H9 (cell line): ENCODE measurements around the gene BDH1. TPM values are rescaled to one million over a fixed set of nuclear protein-coding genes. Genes with fewer than 3 reads are reported as not detected.

Source experiments
- DNase-seq: peaks from one replicate; pipeline ENCODE4 v3.0.0-alpha.2; 2017
- H2AFZ ChIP-seq: one replicate; pipeline ENCODE4 v1.6.1; 2013; ENCODE audit warnings: mild to moderate bottlenecking, low read length, control low read depth, moderate library complexity
- H2AK5ac ChIP-seq: 2 replicates; pipeline ENCODE4 v1.6.1; 2013; ENCODE audit warnings: low read length, control low read depth, mixed read lengths; ENCODE audit not compliant: insufficient read length
- H2BK120ac ChIP-seq: one replicate; pipeline ENCODE4 v1.6.1; 2013; ENCODE audit warnings: low read depth, mild to moderate bottlenecking, low read length, control low read depth, inconsistent platforms; ENCODE audit not compliant: poor library complexity, severe bottlenecking
- H2BK12ac ChIP-seq: 2 replicates; pipeline ENCODE4 v1.6.1; 2013; ENCODE audit warnings: low read length, control low read depth, mixed read lengths, low read depth; ENCODE audit not compliant: insufficient read length
- H2BK15ac ChIP-seq: 2 replicates; pipeline ENCODE4 v1.6.1; 2013; ENCODE audit warnings: low read depth, low read length, control low read depth
- H2BK20ac ChIP-seq: one replicate; pipeline ENCODE4 v1.6.1; 2013; ENCODE audit warnings: low read depth, mild to moderate bottlenecking, low read length, control low read depth, inconsistent platforms; ENCODE audit not compliant: poor library complexity, severe bottlenecking
- H2BK5ac ChIP-seq: 2 replicates; pipeline ENCODE4 v1.6.1; 2013; ENCODE audit warnings: low read length, control low read depth, mixed read lengths; ENCODE audit not compliant: insufficient read length
- H3K14ac ChIP-seq: 2 replicates; pipeline ENCODE4 v1.6.1; 2013; ENCODE audit warnings: low read length, control low read depth; ENCODE audit not compliant: insufficient read depth
- H3K18ac ChIP-seq: 2 replicates; pipeline ENCODE4 v1.6.1; 2013; ENCODE audit warnings: low read depth, mild to moderate bottlenecking, mixed read lengths, low read length, control low read depth; ENCODE audit not compliant: insufficient read length
- H3K23ac ChIP-seq: 2 replicates; pipeline ENCODE4 v1.6.1; 2013; ENCODE audit warnings: low read length, control low read depth, mixed read lengths, low read depth; ENCODE audit not compliant: insufficient read length
- H3K23me2 ChIP-seq: 2 replicates; pipeline ENCODE4 v1.6.1; 2013; ENCODE audit warnings: low read depth, mild to moderate bottlenecking, mixed read lengths, low read length, control low read depth; ENCODE audit not compliant: insufficient read length, poor library complexity, severe bottlenecking
- H3K27ac ChIP-seq: 2 replicates; pipeline ENCODE4 v1.5.1; 2013; ENCODE audit warnings: low read length, control low read depth, mixed read lengths, low read depth; ENCODE audit not compliant: insufficient read length
- H3K27me3 ChIP-seq: 2 replicates; pipeline ENCODE4 v1.6.1; 2013; ENCODE audit warnings: low read length, control low read depth, inconsistent platforms; ENCODE audit not compliant: insufficient read depth
- H3K4ac ChIP-seq: 2 replicates; pipeline ENCODE4 v1.6.1; 2013; ENCODE audit warnings: low read depth, mild to moderate bottlenecking, control low read depth, inconsistent platforms, low read length, moderate library complexity
- H3K4me1 ChIP-seq: 2 replicates; pipeline ENCODE4 v1.6.1; 2013; ENCODE audit warnings: low read length, control low read depth, inconsistent platforms; ENCODE audit not compliant: insufficient read depth
- H3K4me2 ChIP-seq: 2 replicates; pipeline ENCODE4 v1.6.1; 2013; ENCODE audit warnings: low read length, control low read depth, mixed read lengths; ENCODE audit not compliant: insufficient read length, insufficient read depth
- H3K56ac ChIP-seq: 2 replicates; pipeline ENCODE4 v1.6.1; 2013; ENCODE audit warnings: low read depth, mild to moderate bottlenecking, mixed read lengths, low read length, control low read depth; ENCODE audit not compliant: insufficient read length
- H3K79me1 ChIP-seq: 2 replicates; pipeline ENCODE4 v1.6.1; 2013; ENCODE audit warnings: low read depth, mild to moderate bottlenecking, moderate library complexity, low read length, control low read depth, inconsistent platforms; ENCODE audit not compliant: insufficient read depth, poor library complexity, severe bottlenecking
- H3K79me2 ChIP-seq: 2 replicates; pipeline ENCODE4 v1.6.1; 2013; ENCODE audit warnings: low read length, control low read depth, inconsistent platforms; ENCODE audit not compliant: insufficient read depth
- H3K9ac ChIP-seq: 2 replicates; pipeline ENCODE4 v1.6.1; 2013; ENCODE audit warnings: low read length, control low read depth, mixed read lengths; ENCODE audit not compliant: insufficient read length; ENCODE audit errors: extremely low read depth
- H3K9me3 ChIP-seq: one replicate; pipeline ENCODE4 v1.6.1; 2013; ENCODE audit warnings: low read depth, low read length, inconsistent platforms; ENCODE audit not compliant: control insufficient read depth
- H3T11ph ChIP-seq: one replicate; pipeline ENCODE4 v1.6.1; 2013; ENCODE audit warnings: mild to moderate bottlenecking, low read length, control low read depth, inconsistent platforms
- H4K20me1 ChIP-seq: one replicate; pipeline ENCODE4 v1.6.1; 2013; ENCODE audit not compliant: control insufficient read depth, insufficient read length, insufficient read depth
- H4K5ac ChIP-seq: 2 replicates; pipeline ENCODE4 v1.6.1; 2013; ENCODE audit warnings: low read depth, mild to moderate bottlenecking, mixed read lengths, low read length, control low read depth; ENCODE audit not compliant: insufficient read length
- H4K8ac ChIP-seq: replicated peaks from 2 replicates; pipeline ENCODE4 v1.6.1; 2013; ENCODE audit warnings: low read length, control low read depth, mixed read lengths, low read depth; ENCODE audit not compliant: insufficient read length
- H4K91ac ChIP-seq: 2 replicates; pipeline ENCODE4 v1.6.1; 2013; ENCODE audit warnings: low read depth, mild to moderate bottlenecking, moderate library complexity, mixed read lengths, low read length, control low read depth; ENCODE audit not compliant: insufficient read length
- H3K27ac Mint-ChIP-seq, 3 experiments: 2 replicates in 2 of 3; 3 replicates in 1 of 3; pipeline ENCODE4 v1.8.0; 2020 to 2021; ENCODE audit warnings: mixed read lengths in 3 of 3, mild to moderate bottlenecking in 1 of 3, moderate library complexity in 1 of 3
- H3K27me3 Mint-ChIP-seq: 2 replicates; pipeline ENCODE4 v1.8.0; 2021; ENCODE audit warnings: low read depth, mild to moderate bottlenecking, moderate library complexity, mixed read lengths
- H3K36me3 Mint-ChIP-seq, 3 experiments: 2 replicates in 2 of 3; 3 replicates in 1 of 3; pipeline ENCODE4 v1.8.0; 2020 to 2021; ENCODE audit warnings: low read depth in 3 of 3, mixed read lengths in 3 of 3; ENCODE audit not compliant: insufficient read depth in 1 of 3
- H3K4me1 Mint-ChIP-seq, 2 experiments: 2 replicates each; pipeline ENCODE4 v1.8.0; 2020; ENCODE audit warnings: mixed read lengths in 2 of 2
- H3K4me3 Mint-ChIP-seq, 2 experiments: 2 replicates in 1 of 2; 3 replicates in 1 of 2; pipeline ENCODE4 v1.8.0; 2020 to 2021; ENCODE audit warnings: mild to moderate bottlenecking in 2 of 2, mixed read lengths in 2 of 2, moderate library complexity in 1 of 2
- H3K9me3 Mint-ChIP-seq, 2 experiments: 2 replicates in 1 of 2; 3 replicates in 1 of 2; pipeline ENCODE4 v1.8.0; 2020; ENCODE audit warnings: mild to moderate bottlenecking in 2 of 2, mixed read lengths in 2 of 2, moderate library complexity in 1 of 2
- CTCF ChIP-seq: fragments of 200-600 bp; sonication (generic); conservative IDR thresholded peaks from 3 replicates; pipeline ENCODE4 v1.8.0; 2021; ENCODE audit warnings: antibody characterized with exemption, mild to moderate bottlenecking
- WGBS: extraction: QIAGEN DNeasy Blood & Tissue Kit; methylation state at CpG from one replicate; pipeline ENCODE4 v1.1.7; 2013; ENCODE audit warnings: missing lambda C conversion rate, low lambda C conversion rate, mixed read lengths; ENCODE audit not compliant: insufficient read length; ENCODE audit errors: extremely low coverage; 5-methylcytosine and 5-hydroxymethylcytosine counted together
- total RNA-seq: library from RNA; stranded (reverse); gene quantifications from 2 replicates; pipeline ENCODE4 v1.2.1, GENCODE V29; 2021

Gene BDH1
- total RNA-seq, 1 experiment from 2014 or later = 23.8 TPM

GRCh38 chr3:197552198-197552597 lies 3.6 kb downstream of the BDH1 start:
- H2BK20ac ChIP-seq = no peak overlapping the region
- H4K8ac ChIP-seq = no peak overlapping the region
- no CpG with 5 or more reads among the region's 6 CpGs for WGBS
- H4K20me1 ChIP-seq = no peaks in the 10 kb centered on the region
- no peak overlapping the region for H2AFZ ChIP-seq
- H3K4ac ChIP-seq = no peak overlapping the region
- Mint-ChIP-seq H3K4me3 (no peak overlapping the region), H3K36me3 (peaks cover 0 to 4% (median 3%) of the 10 kb centered on the region in 3 experiments; a peak in 3 of 7 replicates), H3K27ac (no peak overlapping the region), H3K4me1 (peaks cover 45 to 54% of the 10 kb centered on the region in 2 experiments), H3K27me3 (peaks cover 17% of the 10 kb centered on the region), H3K9me3 (peaks cover 0 to 2% of the 10 kb centered on the region in 2 experiments; a peak in 1 of 5 replicates)
- no peak for DNase-seq
- H3K4me2 ChIP-seq = no peak overlapping the region
- no peak overlapping the region for H2BK15ac ChIP-seq
- no peak overlapping the region for H3T11ph ChIP-seq
- no peak overlapping the region for H2BK12ac ChIP-seq
- H3K23me2 ChIP-seq = peaks cover 6% of the 10 kb centered on the region
- H3K4me1 ChIP-seq = peaks cover 9% of the 10 kb centered on the region; the same call in 1 of the 2 replicates
- no peak overlapping the region for H2BK5ac ChIP-seq
- no peak overlapping the region for H3K56ac ChIP-seq
- no peaks in the 10 kb centered on the region for H3K79me1 ChIP-seq
- no peak overlapping the region for H2BK120ac ChIP-seq
- H3K27me3 ChIP-seq = no peaks in the 10 kb centered on the region
- no peak for TF ChIP-seq CTCF
- no peak overlapping the region for H3K14ac ChIP-seq
- H3K27ac ChIP-seq = no peak overlapping the region
- H3K23ac ChIP-seq = no peak overlapping the region
- no peaks in the 10 kb centered on the region for H3K9me3 ChIP-seq
- H4K5ac ChIP-seq = no peak overlapping the region
- no peak overlapping the region for H4K91ac ChIP-seq
- H3K79me2 ChIP-seq = no peaks in the 10 kb centered on the region
- H3K18ac ChIP-seq = no peak overlapping the region
- H3K9ac ChIP-seq = no peak overlapping the region
- no peak overlapping the region for H2AK5ac ChIP-seq
